ENCODE results near the gene RANBP1. TPM values are rescaled to one million over a fixed set of nuclear protein-coding genes. Genes with fewer than 3 reads are reported as not detected.

Gene RANBP1
- total and polyA plus RNA-seq, 2 of the 4 experiments (the other 2 are of a cell fraction): 173 to 376 TPM

DNA sequence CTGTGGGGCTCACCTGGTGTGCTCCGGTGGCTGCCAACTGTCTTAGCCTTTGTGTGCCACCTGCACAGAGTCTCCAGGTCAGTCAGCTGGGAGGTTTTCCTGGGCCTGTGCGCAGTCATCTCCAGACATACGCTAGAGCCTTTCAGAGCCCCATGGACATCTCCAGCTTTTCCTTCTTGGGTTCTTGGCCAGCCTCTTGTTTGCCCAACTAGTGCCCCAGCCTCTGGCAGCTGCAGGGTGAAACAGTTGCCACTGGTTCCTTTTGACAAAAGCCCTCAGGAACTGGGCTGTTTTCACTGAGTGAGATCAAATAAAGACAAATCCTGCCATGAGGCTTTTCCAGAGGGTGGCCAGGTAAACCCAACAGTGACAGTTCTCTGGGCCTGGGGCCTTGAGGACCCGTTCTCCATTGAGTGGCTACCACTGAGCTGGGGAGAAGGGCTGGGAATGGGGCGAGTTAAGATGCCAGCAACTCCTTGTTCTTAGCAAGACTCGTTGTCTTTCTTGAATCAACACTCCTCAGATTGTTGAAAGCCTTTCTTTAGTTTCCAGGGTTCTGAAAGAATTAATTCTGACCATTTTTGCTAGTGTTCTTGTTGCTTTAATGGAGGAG, 16.7 kb upstream of the RANBP1 start:
- H3K18ac ChIP-seq (ENCODE audit: low read depth, low read length): no peak overlapping the region
- no peak overlapping the region for H2AFZ ChIP-seq (replicated peaks; ENCODE audit: low read length, poor library complexity)
- no peak overlapping the region for H2BK120ac ChIP-seq (ENCODE audit: low read depth, low read length)
- no peak overlapping the region for H3K27ac ChIP-seq (ENCODE audit: insufficient read depth, low read length)
- no peak overlapping the region for H2AK9ac ChIP-seq (replicated peaks; ENCODE audit: low read depth, low read length, poor library complexity)
- in situ Hi-C loops (cut with MboI; ENCODE audit: low sequenced_read_pairs): no loop called here
- no peaks in the 10 kb centered on the region for H3K4me1 ChIP-seq (ENCODE audit: control insufficient read depth, insufficient read depth, low read length)
- H3K36me3 ChIP-seq (ENCODE audit: control insufficient read depth, insufficient read depth, low read length): peaks cover 56% of the 10 kb centered on the region
- no peak overlapping the region for H4K91ac ChIP-seq (ENCODE audit: insufficient read depth, low read depth, low read length)
- CTCF ChIA-PET: interaction anchor here (0.6 kb wide), 1 partner anchor 86 kb away, joined by 5 read pairs; no protein-coding TSS in a partner anchor
- H3K9me1 ChIP-seq (ENCODE audit: insufficient read depth, low read length): no peaks in the 10 kb centered on the region
- H4K5ac ChIP-seq (ENCODE audit: low read depth, low read length): no peak overlapping the region
- no peak overlapping the region for H3K56ac ChIP-seq (ENCODE audit: extremely low read depth, insufficient read depth, low read length)
- H3K4ac ChIP-seq (ENCODE audit: low read depth, low read length): no peak overlapping the region
- H3K23ac ChIP-seq (ENCODE audit: low read depth, low read length): no peak overlapping the region
- H3K14ac ChIP-seq (replicated peaks; ENCODE audit: low read depth, low read length): no peak overlapping the region
- no TSS peak for BruUV-seq (replicated peaks)
- no peak overlapping the region for H2BK20ac ChIP-seq (ENCODE audit: low read depth, low read length)
- H4K20me1 ChIP-seq (ENCODE audit: insufficient read depth, low read length): peaks cover 19% of the 10 kb centered on the region
- dilution Hi-C loops (cut with HindIII; ENCODE audit: low sequenced_read_pairs, unreplicated experiment): no loop called here
- no peak overlapping the region for H2BK15ac ChIP-seq (ENCODE audit: low read depth, low read length)
- H4K8ac ChIP-seq (ENCODE audit: low read depth in 2 of 2, low read length in 2 of 2): no peak overlapping the region
- H3K79me1 ChIP-seq (ENCODE audit: low read depth in 1 of 2, low read length in 2 of 2): peaks cover 23 to 68% of the 10 kb centered on the region in 2 experiments
- DNase-seq: no peak
- no peak overlapping the region for H3K4me3 ChIP-seq (ENCODE audit: insufficient read depth, low read depth, low read length)
- H3K4me2 ChIP-seq (ENCODE audit: low read depth, low read length): no peak overlapping the region
- no peaks in the 10 kb centered on the region for H3K27me3 ChIP-seq (ENCODE audit: control insufficient read depth, insufficient read depth, low read length)
- ATAC-seq (ENCODE audit: low read depth): no peak
- intact Hi-C loops (cut with micrococcal nuclease): no loop called here
- POLR2A ChIA-PET (ENCODE audit: unreplicated experiment): no interaction called here
- whole genome bisulfite sequencing, 2 experiments (ENCODE audit: extremely low coverage in 2 of 2, insufficient read length in 1 of 2): 100% methylated on average over 3 of the region's 6 CpGs; no CpG with 5 or more reads in 1 of the 2 experiments
- H3K9me3 ChIP-seq (ENCODE audit: control insufficient read depth, insufficient read depth, low read length): no peaks in the 10 kb centered on the region
- no peak overlapping the region for H2BK5ac ChIP-seq (ENCODE audit: low read depth, low read length, poor library complexity, severe bottlenecking)
- no peak overlapping the region for H3K9ac ChIP-seq (ENCODE audit: low read depth, low read length)
- TF ChIP-seq ELK1 (IDR thresholded peaks at IDR 0.05; ENCODE audit: borderline replicate concordance, low read depth, low read length) (no peak), MXI1 (IDR thresholded peaks at IDR 0.05; ENCODE audit: borderline replicate concordance, low read depth, low read length) (no peak), NFE2L2 (IDR thresholded peaks at IDR 0.05; ENCODE audit: low read depth, low read length) (no peak), USF2 (IDR thresholded peaks at IDR 0.05; ENCODE audit: low read depth, low read length) (no peak), BHLHE40 (IDR thresholded peaks at IDR 0.05; ENCODE audit: low read depth, low read length) (no peak), RFX5 (IDR thresholded peaks at IDR 0.05; ENCODE audit: low read depth, low read length) (no peak), FOS (IDR thresholded peaks at IDR 0.05; ENCODE audit: low read depth, low read length) (no peak), CHD1 (IDR thresholded peaks at IDR 0.05; ENCODE audit: low read depth, low read length) (no peak), MAFK (IDR thresholded peaks at IDR 0.05; ENCODE audit: low read depth, low read length) (no peak), RAD21 (IDR thresholded peaks at IDR 0.05; ENCODE audit: low read length) (no peak), RCOR1 (IDR thresholded peaks at IDR 0.05; ENCODE audit: insufficient replicate concordance, low read length) (no peak), CEBPB (IDR thresholded peaks at IDR 0.05; ENCODE audit: low read depth, low read length) (no peak), POLR2A (IDR thresholded peaks at IDR 0.05; ENCODE audit: low read depth, low read length) (no peak), SMC3 (IDR thresholded peaks at IDR 0.05; ENCODE audit: low read depth, low read length) (no peak)
- TF ChIP-seq, protein P1, sequence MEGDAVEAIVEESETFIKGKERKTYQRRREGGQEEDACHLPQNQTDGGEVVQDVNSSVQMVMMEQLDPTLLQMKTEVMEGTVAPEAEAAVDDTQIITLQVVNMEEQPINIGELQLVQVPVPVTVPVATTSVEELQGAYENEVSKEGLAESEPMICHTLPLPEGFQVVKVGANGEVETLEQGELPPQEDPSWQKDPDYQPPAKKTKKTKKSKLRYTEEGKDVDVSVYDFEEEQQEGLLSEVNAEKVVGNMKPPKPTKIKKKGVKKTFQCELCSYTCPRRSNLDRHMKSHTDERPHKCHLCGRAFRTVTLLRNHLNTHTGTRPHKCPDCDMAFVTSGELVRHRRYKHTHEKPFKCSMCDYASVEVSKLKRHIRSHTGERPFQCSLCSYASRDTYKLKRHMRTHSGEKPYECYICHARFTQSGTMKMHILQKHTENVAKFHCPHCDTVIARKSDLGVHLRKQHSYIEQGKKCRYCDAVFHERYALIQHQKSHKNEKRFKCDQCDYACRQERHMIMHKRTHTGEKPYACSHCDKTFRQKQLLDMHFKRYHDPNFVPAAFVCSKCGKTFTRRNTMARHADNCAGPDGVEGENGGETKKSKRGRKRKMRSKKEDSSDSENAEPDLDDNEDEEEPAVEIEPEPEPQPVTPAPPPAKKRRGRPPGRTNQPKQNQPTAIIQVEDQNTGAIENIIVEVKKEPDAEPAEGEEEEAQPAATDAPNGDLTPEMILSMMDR (conservative IDR thresholded peaks at IDR 0.05; ENCODE audit: low read depth, low read length): no peak
- H2AK5ac ChIP-seq (ENCODE audit: low read depth, low read length): no peak overlapping the region

Measured in IMR-90 (cell line).